OCI-LY7 (cell line): Measurements from ENCODE around the gene EHD4. TPM values are rescaled to one million over a fixed set of nuclear protein-coding genes. Genes with fewer than 3 reads are reported as not detected.

ENCODE experiments used
- BruUV-seq: library from RNA; stranded (reverse); fragments of 400-500 nt; replicated peaks from 2 replicates; lab custom pipeline; 2021; lab: Mats Ljungman, UMichigan
- CTCF ChIA-PET: fragments of 300-600 bp; sonication (Branson Sonifier 250); formaldehyde crosslinking; loops from one replicate; lab custom pipeline; 2022; ENCODE audit warnings: antibody characterized with exemption; ENCODE audit not compliant: unreplicated experiment; lab: Charles Lee
- POLR2A ChIA-PET: fragments of 300-600 bp; sonication (Branson Sonifier 250); formaldehyde crosslinking; loops from one replicate; lab custom pipeline; 2022; ENCODE audit warnings: antibody characterized with exemption; lab: Charles Lee
- DNase-seq: peaks from one replicate; pipeline ENCODE4 v3.0.0-alpha.2; 2015; ENCODE audit warnings: low spot score
- H2AFZ ChIP-seq: fragments of 200-600 bp; sonication (generic), shearing (Covaris generic); 2 replicates; pipeline ENCODE4 v1.6.1; 2014; ENCODE audit warnings: mild to moderate bottlenecking, antibody characterized with exemption, low read length, moderate library complexity
- H3K27ac ChIP-seq: fragments of 200-600 bp; sonication (generic); 2 replicates; pipeline ENCODE4 v1.5.1; 2014; ENCODE audit warnings: mixed run types, low read depth, mild to moderate bottlenecking, moderate library complexity, low read length, inconsistent platforms; ENCODE audit not compliant: poor library complexity, severe bottlenecking
- H3K36me3 ChIP-seq: fragments of 200-600 bp; sonication (generic); 2 replicates; pipeline ENCODE4 v1.6.1; 2014; ENCODE audit warnings: mild to moderate bottlenecking, antibody characterized with exemption, low read length, moderate library complexity, mixed read lengths; ENCODE audit not compliant: insufficient read depth
- H3K4me1 ChIP-seq: fragments of 200-600 bp; sonication (generic); 2 replicates; pipeline ENCODE4 v1.5.1; 2014; ENCODE audit warnings: mild to moderate bottlenecking, low read length; ENCODE audit not compliant: insufficient read depth, poor library complexity, severe bottlenecking
- H3K4me2 ChIP-seq: fragments of 200-600 bp; sonication (generic); 2 replicates; pipeline ENCODE4 v1.6.1; 2014; ENCODE audit warnings: mild to moderate bottlenecking, low read length
- H3K4me3 ChIP-seq: fragments of 200-600 bp; sonication (generic); 2 replicates; pipeline ENCODE4 v1.5.1; 2014; ENCODE audit warnings: mild to moderate bottlenecking, low read depth, low read length; ENCODE audit not compliant: poor library complexity, severe bottlenecking
- H3K79me2 ChIP-seq: fragments of 200-600 bp; sonication (generic); 2 replicates; pipeline ENCODE4 v1.6.1; 2016; ENCODE audit warnings: low read depth, mild to moderate bottlenecking, low read length, moderate library complexity, mixed read lengths; ENCODE audit not compliant: insufficient read depth
- H3K9me2 ChIP-seq: fragments of 200-600 bp; sonication (generic); 2 replicates; pipeline ENCODE4 v1.6.1; 2016; ENCODE audit warnings: mild to moderate bottlenecking, low read length, mixed read lengths; ENCODE audit not compliant: insufficient read depth
- H3K9me3 ChIP-seq: fragments of 200-600 bp; sonication (generic); 2 replicates; pipeline ENCODE4 v1.6.1; 2014; ENCODE audit warnings: mild to moderate bottlenecking, mixed run types, low read length, mixed read lengths
- H4K20me1 ChIP-seq: fragments of 200-600 bp; sonication (generic); 2 replicates; pipeline ENCODE4 v1.6.1; 2014; ENCODE audit warnings: mild to moderate bottlenecking, antibody characterized with exemption, low read length, moderate library complexity, mixed read lengths; ENCODE audit not compliant: insufficient read depth
- CTCF ChIP-seq: fragments of 200-600 bp; sonication (generic); conservative IDR thresholded peaks from 2 replicates; pipeline ENCODE4 v1.5.1; 2014; ENCODE audit warnings: mild to moderate bottlenecking, antibody characterized with exemption, low read length, moderate library complexity, mixed read lengths
- EZH2phosphoT487 ChIP-seq: fragments of 200-600 bp; sonication (generic); IDR thresholded peaks from 2 replicates; pipeline ENCODE4 v1.6.1; 2018; ENCODE audit warnings: low read depth, borderline replicate concordance, mild to moderate bottlenecking, mixed run types, antibody characterized with exemption, low read length, moderate library complexity, mixed read lengths
- intact Hi-C: fragments of 100-400 bp; cut with micrococcal nuclease; formaldehyde crosslinking; loops from one replicate; pipeline ENCODE4 v1.10.0; 2022; ENCODE audit not compliant: unreplicated experiment
- total RNA-seq, 2 experiments: library from RNA; depleted of rRNA in 1 of 2; stranded (reverse); fragments of >200 nt in 1 of 2; shearing (Covaris generic) in 1 of 2; gene quantifications; 2 replicates each; pipeline ENCODE4 v1.2.3, GENCODE V29; 2014 to 2022

Gene EHD4
- total RNA-seq, 2 experiments from 2014 or later: 13.5 to 19.4 TPM

- Histone ChIP-seq H3K9me3 (peaks cover 5% of the 10 kb centered on the region; the same call in 1 of the 2 replicates), H4K20me1 (no peaks in the 10 kb centered on the region), H3K4me2 (no peak overlapping the region), H3K4me1 (peaks cover 42% of the 10 kb centered on the region), H3K4me3 (no peak overlapping the region), H3K79me2 (peaks cover 44% of the 10 kb centered on the region), H3K9me2 (no peaks in the 10 kb centered on the region), H3K27ac (no peak overlapping the region), H2AFZ (no peak overlapping the region), H3K36me3 (peaks cover 5% of the 10 kb centered on the region; the same call in 1 of the 2 replicates)
- intact Hi-C loops: no loop called here
- no peak for TF ChIP-seq CTCF
- TF ChIP-seq EZH2phosphoT487: no peak
- DNase-seq: no peak
- ChIA-PET CTCF (interaction anchor here (0.6 kb wide), 1 partner anchor 530 kb away, joined by 3 read pairs; the partner anchor contains the start of gene SNAP23), POLR2A (interaction anchor here (0.6 kb wide), 1 partner anchor 473 kb away, joined by 3 read pairs; no protein-coding TSS in a partner anchor)
- no TSS peak for BruUV-seq
Measured at GRCh38 chr15:41965441-41966413, 6.6 kb downstream of the EHD4 start.

- no peaks in the 10 kb centered on the region for H4K20me1 ChIP-seq
- no peak overlapping the region for H2AFZ ChIP-seq
- no peaks in the 10 kb centered on the region for H3K9me2 ChIP-seq
- TF ChIP-seq EZH2phosphoT487: no peak
- no peak for TF ChIP-seq CTCF
- H3K9me3 ChIP-seq: peaks cover 5% of the 10 kb centered on the region; the same call in 1 of the 2 replicates
- H3K4me1 ChIP-seq: peaks cover 13% of the 10 kb centered on the region
- H3K4me3 ChIP-seq: no peak overlapping the region
- BruUV-seq: no TSS peak
- intact Hi-C loops: no loop called here
- peaks cover 4% of the 10 kb centered on the region; the same call in 1 of the 2 replicates for H3K79me2 ChIP-seq
- ChIA-PET POLR2A (interaction anchor here (0.5 to 1.0 kb wide), 3 partner anchors 9 to 25 kb away, joined by 3 to 5 read pairs (median 3); no protein-coding TSS in a partner anchor), CTCF (no interaction called here)
- H3K36me3 ChIP-seq: peaks cover 5% of the 10 kb centered on the region; the same call in 1 of the 2 replicates
- DNase-seq: no peak
- no peak overlapping the region for H3K4me2 ChIP-seq
- no peak overlapping the region for H3K27ac ChIP-seq
Measured at GRCh38 chr15:41961595-41962202, 10.7 kb downstream of the EHD4 start.
